GM21576 (cell line): ENCODE measurements around the gene YAF2.
"Not testable (repeated sequence)": the region's sequence is repeated elsewhere in the genome, so short reads cannot be mapped to it uniquely, and the experiment has no call there.

Experiments
- ATAC-seq: cut with Tn5 transposase; IDR thresholded peaks from one replicate; pipeline ENCODE4 v1.9.1; 2021; ENCODE audit warnings: mild to moderate bottlenecking, moderate library complexity; ENCODE audit not compliant: unreplicated experiment

YAF2 gene

DNA sequence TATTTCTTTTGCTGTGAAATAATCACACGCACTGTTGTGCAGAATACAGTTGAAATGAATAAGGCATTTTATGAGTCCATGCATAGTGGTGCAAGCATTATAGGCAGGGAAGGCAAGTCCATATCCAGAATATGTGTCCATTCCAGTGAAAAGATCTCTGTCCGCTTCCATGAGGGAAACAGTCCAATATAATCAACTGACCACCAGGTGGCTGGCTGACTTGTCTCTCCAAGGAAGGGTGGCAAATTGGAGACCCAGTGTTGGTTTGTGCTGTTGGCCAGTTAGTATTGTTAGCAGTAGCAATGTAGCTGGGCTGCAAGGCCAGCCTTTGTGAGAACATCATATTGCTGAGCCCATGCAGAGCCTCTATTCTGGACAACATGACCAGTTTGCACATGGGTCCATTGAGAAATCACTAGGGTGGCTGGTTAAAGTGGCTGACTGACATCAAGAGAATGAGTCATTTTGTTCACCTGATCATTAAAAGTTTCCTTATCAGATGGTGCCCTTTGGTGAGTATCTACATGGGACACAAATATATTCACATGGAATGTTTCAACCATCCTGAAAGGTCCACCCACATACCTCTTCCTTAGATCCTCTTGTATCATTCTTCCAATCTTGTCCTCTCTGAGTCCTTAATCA lies 17.3 kb upstream of the YAF2 start:
- ATAC-seq = no peak

DNA sequence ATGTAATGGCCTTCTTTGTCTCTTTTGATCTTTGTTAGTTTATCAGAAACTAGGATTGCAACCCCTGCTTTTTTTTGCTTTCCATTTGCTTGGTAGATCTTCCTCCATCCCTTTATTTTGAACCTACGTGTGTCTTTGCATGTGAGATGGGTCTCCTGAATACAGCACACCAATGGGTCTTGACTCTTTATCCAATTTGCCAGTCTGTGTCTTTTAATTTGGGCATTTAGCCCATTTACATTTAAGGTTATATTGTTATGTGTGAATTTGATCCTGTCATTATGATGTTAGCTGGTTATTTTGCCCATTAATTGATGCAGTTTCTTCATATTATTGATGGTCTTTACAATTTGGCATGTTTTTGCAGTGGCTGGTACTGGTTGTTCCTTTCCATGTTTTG lies 14.6 kb upstream of the YAF2 start:
- not testable (repeated sequence) for ATAC-seq

DNA sequence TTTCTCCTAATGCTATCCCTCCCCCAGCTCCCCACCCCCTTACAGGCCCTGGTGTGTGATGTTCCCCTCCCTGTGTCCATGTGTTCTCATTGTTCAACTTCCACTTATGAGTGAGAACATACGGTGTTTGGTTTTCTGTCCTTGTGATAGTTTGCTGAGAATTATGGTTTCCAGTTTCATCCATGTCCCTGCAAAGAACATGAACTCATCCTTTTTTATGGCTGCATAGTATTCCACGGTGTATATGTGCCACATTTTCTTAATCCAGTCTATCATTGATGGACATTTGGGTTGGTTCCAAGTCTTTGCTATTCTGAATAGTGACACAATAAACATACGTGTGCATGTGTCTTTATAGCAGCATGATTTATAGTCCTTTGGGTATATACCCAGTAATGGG lies 11.0 kb upstream of the YAF2 start:
- ATAC-seq = not testable (repeated sequence)

DNA sequence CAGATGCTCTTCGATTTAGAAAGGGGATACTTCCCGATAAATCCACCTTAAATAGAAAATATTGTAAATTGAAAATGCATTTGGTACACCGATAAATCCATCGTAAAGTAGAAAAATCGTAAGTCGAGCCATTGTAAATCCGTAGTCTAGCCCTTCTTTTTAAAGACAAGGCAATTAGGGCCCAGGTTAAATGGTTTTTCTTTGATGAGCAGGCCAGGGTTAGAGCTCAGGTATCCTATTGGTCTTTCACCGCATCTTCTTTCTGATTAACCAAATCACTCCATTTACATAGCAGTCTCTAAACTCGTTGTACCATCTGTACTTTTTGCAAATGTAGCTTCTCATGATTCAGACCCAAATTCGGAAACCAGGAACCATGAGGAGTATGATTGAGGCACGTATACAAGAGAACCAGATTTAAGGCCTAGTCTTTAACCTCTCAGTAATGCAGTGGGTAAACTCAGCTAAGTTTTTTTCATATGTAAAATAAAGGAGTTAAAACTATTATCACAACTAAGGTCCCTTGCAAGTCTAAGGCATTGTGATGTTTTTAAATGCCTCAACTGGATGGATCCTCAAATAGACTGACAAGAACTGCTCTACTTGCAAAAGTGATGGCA lies 2.2 kb upstream of the YAF2 start:
- ATAC-seq = no peak

DNA sequence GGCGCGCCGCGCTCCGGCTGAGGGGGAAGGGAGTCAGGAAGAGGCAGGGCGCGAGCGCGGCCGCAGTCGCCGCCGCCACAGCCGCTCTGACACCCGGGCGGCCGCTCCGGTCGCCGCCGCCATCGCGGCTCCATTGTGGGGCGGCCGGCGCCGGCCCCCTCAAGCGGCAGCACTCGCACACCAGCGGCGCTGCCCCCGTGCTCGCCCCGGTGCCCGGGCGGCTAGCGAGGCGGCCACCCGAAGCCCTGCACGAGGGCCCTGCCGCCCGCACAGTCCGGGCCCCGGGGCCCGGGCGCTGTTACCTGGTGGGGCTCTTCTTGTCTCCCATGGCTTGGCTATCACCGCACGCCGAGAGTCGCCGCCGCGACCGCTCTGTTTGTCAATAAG lies 202 bp downstream of the YAF2 start:
- ATAC-seq = peak; percentile 24

DNA sequence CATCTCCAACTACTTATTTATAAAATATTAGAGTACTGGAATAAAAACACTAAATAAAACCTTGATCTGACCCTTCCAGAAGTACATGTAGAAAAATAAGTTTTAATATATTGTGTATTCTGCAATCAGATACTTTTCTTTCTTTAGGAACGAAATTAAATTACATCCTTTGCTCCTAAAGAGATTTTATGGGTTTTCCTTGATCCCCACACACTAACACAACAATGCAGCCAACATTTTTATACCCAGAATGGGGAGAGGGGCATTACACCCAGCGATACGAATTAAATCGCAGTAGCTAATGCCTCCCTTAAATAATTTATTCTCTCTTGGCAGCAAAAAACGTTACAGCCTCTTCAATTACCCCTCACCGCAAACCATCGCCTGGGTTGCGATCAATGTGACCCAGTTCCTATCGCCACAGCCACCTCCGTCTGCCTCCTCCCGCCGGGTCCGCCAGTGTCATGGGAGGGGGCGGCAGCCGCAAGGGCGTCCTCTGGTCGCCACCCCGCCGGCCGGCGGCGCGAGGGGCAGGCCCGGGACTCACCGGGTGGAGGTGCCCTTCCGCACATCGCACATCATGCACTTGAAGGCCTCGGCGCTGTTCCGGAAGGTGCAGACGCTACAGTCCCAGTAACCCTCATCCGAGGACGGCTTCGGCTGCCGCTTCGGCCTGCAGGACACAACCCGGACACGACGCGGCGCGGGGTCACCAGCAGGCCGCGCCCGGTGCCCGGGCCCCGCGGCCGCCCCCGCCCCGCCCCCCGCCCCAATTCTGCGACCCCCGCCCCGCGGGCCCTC lies 796 bp downstream of the YAF2 start:
- peak; percentile 78 for ATAC-seq

DNA sequence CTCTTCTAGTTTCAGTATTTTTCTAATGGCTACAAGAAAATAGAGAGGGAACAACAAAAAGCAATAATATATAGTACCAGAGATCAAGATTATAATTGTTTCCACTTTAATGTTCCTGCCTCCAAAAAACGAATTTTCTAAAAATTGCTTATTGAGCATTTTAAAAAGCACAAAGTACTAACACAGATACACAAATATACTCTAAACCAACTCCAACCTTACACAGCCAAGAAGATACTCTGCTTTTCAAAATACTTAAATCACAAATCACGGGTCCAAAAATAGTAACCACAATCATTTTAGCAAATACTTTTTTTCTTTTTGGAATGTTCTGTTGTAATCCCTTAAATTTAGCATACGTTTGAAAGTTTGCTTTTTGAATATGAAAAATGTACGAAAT lies 2.0 kb downstream of the YAF2 start:
- ATAC-seq = no peak

DNA sequence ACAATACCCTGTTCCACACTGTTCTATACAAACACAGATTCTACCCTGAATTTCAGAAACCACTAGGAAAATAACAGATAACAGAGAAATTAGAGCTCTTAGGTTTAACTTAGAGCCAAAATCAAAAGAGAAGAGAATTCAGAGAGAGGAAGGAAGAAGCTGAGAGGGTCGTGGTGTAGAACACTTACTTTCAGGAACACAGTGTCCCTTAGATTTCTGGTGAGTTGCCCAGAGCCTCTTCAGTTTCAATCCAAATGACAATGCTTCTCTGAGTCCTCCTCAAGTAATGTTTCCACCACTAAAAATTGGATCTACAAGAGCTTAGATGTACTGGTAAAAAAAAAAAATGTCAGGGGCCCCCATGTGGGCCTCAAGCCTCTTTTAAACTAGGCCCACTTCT lies 2.6 kb downstream of the YAF2 start:
- no peak for ATAC-seq

DNA sequence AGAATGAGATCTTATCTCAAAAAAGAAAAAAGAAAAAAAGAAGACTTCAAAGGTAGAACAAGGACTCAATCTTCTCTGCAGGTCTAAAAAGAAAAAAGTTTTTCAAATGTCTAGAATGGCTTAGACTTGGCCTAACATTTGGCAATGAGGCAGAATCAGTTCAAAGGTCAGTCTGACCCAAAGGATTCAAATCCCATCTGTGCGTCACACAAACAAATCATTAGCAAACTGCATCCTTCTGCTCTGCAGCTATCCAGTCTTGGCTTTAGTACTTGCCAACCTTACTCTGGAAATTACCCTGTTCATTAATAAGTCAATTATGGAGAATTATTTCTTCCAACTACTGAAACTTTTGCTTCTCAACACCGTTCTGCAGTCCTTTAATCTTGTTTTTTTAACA lies 3.1 kb downstream of the YAF2 start:
- no peak for ATAC-seq

DNA sequence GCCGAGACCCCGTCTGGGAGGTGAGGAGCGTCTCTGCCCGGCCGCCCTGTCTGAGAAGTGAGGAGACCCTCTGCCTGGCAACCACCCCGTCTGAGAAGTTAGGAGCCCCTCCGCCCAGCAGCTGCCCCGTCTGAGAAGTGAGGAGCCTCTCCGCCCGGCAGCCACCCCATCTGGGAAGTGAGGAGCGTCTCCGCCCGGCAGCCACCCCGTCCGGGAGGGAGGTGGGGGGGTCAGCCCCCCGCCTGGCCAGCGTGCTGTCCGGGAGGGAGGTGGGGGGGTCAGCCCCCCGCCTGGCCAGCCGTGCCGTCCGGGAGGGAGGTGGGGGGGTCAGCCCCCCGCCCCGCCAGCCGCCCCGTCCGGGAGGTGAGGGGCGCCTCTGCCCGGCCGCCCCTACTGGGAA lies 10.5 kb downstream of the YAF2 start:
- ATAC-seq = not testable (repeated sequence)

DNA sequence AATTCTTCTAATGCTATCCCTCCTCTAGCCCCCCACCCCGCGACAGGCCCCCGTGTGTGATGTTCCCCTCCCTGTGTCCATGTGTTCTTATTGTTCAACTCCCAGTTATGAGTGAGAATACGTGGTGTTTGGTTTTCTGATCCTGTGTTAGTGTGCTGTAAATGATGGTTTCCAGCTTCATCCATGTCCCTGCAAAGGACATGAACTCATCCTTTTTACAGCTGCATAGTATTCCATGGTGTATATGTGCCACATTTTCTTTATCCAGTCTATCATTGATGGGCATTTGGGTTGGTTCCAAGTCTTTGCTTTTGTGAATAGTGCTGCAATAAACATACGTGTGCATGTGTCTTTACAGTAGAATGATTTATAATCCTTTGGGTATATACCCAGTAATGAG lies 13.5 kb downstream of the YAF2 start:
- not testable (repeated sequence) for ATAC-seq

DNA sequence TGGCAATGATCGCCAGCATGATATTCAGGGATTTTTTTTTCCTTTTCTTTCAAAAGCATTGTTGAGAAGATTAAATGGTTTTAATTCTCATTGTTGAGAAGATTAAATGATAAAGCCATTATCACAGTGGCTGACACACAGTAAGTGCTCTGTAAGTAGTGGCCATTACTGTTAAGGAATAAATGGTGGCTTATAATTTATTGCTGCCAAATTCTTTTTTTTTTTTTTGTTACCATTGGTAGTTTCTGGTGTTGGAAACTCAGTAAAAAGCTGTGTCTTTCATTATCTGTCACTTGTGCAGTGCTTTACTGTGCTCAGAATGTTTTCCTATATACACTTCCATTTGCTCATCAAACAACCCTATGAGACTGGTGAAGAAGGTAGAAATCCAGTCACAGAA lies 15.3 kb downstream of the YAF2 start:
- ATAC-seq = no peak

DNA sequence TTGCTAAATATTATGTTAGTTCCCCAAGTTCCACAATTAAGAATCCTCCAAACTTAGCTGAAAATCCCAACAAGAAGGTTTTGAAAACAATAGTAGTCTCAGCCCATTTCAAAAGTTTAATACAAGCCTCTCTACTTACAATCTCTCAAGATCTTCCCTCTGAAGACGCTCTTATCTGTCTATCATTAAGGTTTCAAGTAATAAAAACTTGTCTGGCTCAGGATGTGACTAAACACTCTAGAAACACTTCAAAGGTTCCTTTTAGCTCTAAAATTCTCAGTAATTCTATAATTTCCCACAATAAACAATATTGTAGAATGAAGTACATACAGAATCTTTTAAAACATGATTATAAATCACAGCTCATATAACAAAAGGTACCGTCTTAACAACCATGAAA lies 16.3 kb downstream of the YAF2 start:
- no peak for ATAC-seq

DNA sequence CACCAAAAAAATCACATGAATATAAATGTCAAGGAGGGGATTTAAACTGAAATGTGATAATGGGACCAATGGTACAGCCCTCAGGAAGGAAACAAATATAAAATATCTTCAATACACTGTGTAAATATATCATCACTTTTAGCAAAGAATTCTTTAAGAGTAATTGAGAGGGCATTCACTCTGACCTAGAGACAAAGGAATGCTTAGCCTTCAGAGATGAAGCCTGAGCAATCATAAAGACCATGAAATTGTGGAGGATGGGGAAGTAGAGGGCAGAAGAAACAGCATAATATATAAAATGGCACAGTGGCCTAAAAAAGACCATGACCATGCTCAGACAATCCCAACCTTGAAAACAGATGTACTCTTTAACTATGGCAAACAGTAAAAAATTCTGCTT lies 20.4 kb downstream of the YAF2 start:
- no peak for ATAC-seq

DNA sequence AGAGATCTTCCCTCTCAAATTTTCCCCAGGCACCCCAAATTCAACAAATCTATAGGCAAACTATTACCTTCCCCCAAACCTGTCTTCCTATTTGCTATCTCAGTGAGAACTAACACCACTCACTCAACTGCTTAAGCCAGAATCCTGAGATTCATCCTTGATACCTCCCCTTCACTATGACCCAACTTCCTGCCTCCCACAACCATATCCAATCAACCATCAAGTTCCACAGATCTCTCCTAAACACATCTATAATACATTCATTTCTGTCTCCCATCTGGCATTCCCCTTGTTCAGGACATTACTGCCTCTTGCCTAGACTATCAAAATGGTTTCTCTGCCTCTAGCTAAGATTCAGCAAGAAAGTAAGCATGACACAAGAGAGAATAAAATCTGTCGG lies 21.3 kb downstream of the YAF2 start:
- ATAC-seq = no peak

DNA sequence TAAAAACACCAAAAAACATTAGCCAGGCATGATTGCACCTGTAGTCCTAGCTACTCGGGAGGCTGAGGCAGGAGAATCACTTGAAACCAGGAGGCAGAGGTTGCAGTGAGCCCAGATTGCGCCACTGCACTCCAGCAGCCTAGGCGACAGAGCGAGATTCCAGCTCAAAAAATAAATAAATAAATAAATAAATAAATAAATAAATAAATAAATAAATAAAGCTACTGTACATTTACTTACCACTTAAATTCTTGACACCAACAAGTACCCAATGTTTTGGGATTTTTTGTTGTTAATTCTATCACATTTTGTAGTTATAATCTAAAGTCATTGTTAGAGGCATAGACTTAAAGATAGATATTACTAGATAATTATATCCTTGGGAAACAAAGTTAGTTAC lies 22.3 kb downstream of the YAF2 start:
- ATAC-seq = not testable (repeated sequence)

DNA sequence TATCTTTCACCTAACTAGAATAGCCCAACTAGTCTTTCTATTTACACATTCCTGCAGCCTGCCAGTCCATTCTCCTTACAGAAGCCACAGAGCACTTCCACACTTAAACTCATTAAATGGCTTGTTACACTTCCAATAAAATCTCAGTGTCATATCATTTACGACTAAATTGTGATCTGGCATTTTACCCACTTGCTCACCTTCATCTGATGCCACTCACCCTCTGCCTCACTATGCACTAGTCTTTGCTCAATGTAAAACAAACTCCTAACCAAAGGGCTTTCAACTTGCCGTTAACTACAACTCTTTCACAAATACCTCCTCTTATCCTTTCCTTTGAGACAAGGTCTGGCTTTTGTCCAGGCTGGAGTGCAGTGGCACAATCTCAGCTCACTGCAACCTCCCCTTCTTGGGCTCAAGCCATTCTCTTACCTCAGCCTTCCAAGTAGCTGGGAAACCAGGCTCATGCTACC lies 24.1 kb downstream of the YAF2 start:
- no peak for ATAC-seq

DNA sequence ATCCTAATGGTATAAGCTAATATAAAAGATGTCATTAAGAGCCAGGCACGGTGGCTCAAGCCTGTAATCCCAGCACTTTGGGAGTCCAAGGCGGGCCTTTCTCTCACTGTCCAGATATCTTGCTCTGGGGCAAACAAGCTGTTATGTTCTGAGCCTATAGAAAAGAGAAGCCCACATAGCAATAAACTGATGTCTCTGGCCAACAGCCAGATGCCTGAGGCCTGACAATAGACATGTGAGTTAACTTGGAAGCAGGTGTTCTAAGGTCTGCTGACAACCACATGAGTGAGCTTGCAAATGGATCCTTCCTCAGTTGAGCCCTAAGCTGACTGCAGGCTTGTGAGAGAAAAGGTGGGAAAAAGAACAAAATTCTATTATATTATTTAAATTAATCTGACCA lies 25.0 kb downstream of the YAF2 start:
- ATAC-seq = no peak

DNA sequence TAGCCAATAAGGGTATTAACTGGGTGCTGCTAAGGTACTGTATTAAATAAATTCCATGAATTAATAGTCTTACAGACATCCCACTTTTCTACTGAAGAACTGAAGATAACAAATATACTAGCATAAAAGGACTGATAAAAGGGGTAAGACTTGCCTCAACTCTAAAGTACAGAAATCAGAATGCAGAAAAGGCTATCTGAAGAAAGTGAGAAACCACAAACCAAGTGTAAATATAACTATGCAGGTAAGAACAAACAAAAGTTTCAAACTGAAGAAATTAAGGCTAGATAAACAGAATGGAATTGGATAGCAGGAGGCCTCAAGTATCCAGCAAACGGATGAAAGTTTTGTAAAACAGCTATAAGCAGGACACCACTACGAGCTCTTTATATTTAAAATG lies 29.5 kb downstream of the YAF2 start:
- peak; percentile 47 for ATAC-seq

DNA sequence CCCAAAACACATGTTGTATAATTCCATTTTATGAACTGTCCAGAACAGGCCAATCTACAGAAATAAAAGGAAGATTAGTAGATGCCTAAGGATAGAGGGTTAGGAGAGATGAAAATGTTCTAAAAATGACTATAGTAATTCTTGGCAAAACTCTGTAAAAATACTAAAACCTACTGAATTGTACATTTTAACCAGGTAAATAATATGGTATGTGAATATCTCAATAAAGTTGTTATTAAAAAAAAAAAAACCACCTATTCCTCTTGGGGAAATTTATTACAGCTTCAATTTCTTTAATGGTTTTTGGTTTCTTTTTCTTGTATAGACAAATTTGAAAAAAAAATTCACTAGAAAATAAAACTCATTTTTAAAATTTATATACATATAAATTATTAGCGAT lies 33.2 kb downstream of the YAF2 start:
- ATAC-seq = no peak

DNA sequence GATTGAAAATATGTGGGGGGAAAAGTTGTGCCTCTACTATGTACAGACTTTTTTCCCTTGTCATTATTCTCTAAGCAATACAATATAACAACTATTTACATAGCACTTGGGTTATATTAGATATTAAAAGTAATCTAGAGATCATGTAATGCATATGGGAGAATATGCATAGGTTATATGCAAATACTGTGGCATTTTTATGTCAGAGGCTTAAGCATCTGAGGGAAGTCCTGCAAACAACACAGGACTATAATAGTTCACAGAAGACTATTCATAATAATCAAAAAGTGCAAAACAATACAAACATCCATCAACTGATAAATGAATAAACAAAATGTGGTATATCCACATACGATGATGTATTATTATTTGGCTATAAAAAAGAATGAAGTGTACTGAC lies 33.7 kb downstream of the YAF2 start:
- no peak for ATAC-seq

DNA sequence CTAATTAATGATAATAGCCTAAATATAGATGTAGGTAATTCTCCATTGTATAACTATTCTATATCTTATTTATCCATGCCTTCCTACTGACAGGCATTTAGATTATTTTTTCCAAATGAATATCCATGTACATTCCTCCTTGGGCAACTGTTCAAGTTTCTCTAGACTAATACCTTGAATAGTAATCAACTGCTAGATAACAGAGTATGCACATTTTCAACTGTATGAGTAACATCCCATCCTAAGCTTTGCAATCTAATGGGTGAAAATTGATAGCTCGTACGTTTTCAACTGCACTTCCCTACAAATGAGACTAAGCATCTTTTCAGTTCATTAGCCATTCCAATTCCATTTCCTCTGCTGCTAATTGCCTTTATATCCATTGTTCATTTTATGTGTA lies 37.0 kb downstream of the YAF2 start:
- ATAC-seq = no peak
